ENCODE data around the gene FAM47E. TPM values are rescaled to one million over a fixed set of nuclear protein-coding genes. Genes with fewer than 3 reads are reported as not detected.

FAM47E gene
- polyA plus RNA-seq, 1 donor from 2014 or later = 3.7 TPM

- Histone ChIP-seq H3K9me2 (ENCODE audit: insufficient read depth, low read length) (no peaks in the 10 kb centered on the region), H3K27me3 (ENCODE audit: insufficient read depth, low read depth, low read length) (no peaks in the 10 kb centered on the region), H3K36me3 (ENCODE audit: insufficient read depth, low read length) (no peaks in the 10 kb centered on the region), H3K4me3 (ENCODE audit: low read length) (no peak overlapping the region), H4K20me1 (ENCODE audit: insufficient read depth) (no peaks in the 10 kb centered on the region), H3F3A (ENCODE audit: insufficient read depth, low read length, poor library complexity, severe bottlenecking) (no peaks in the 10 kb centered on the region), H2AFZ (ENCODE audit: low read depth, low read length) (no peak overlapping the region), H3K9ac (ENCODE audit: low read length) (no peak overlapping the region), H3K9me3 (ENCODE audit: low read length) (no peaks in the 10 kb centered on the region), H3K79me2 (replicated peaks; ENCODE audit: insufficient read depth, low read length) (no peaks in the 10 kb centered on the region), H3K4me2 (ENCODE audit: low read length) (no peak overlapping the region), H3K27ac (ENCODE audit: low read length) (no peak overlapping the region)
- TF ChIP-seq, protein P1, sequence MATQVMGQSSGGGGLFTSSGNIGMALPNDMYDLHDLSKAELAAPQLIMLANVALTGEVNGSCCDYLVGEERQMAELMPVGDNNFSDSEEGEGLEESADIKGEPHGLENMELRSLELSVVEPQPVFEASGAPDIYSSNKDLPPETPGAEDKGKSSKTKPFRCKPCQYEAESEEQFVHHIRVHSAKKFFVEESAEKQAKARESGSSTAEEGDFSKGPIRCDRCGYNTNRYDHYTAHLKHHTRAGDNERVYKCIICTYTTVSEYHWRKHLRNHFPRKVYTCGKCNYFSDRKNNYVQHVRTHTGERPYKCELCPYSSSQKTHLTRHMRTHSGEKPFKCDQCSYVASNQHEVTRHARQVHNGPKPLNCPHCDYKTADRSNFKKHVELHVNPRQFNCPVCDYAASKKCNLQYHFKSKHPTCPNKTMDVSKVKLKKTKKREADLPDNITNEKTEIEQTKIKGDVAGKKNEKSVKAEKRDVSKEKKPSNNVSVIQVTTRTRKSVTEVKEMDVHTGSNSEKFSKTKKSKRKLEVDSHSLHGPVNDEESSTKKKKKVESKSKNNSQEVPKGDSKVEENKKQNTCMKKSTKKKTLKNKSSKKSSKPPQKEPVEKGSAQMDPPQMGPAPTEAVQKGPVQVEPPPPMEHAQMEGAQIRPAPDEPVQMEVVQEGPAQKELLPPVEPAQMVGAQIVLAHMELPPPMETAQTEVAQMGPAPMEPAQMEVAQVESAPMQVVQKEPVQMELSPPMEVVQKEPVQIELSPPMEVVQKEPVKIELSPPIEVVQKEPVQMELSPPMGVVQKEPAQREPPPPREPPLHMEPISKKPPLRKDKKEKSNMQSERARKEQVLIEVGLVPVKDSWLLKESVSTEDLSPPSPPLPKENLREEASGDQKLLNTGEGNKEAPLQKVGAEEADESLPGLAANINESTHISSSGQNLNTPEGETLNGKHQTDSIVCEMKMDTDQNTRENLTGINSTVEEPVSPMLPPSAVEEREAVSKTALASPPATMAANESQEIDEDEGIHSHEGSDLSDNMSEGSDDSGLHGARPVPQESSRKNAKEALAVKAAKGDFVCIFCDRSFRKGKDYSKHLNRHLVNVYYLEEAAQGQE (IDR thresholded peaks at IDR 0.05; ENCODE audit: borderline replicate concordance) = no peak
- TF ChIP-seq EZH2 (IDR thresholded peaks at IDR 0.05; ENCODE audit: borderline replicate concordance, insufficient read depth, low read length, poor library complexity, severe bottlenecking) (no peak), CTCF (IDR thresholded peaks at IDR 0.05; ENCODE audit: poor library complexity, severe bottlenecking) (no peak), POLR2AphosphoS5 (IDR thresholded peaks at IDR 0.05) (no peak), EP300 (conservative IDR thresholded peaks at IDR 0.05; ENCODE audit: poor library complexity, severe bottlenecking) (no peak), RAD21 (conservative IDR thresholded peaks at IDR 0.05) (no peak), MXI1 (conservative IDR thresholded peaks at IDR 0.05; ENCODE audit: poor library complexity, severe bottlenecking) (no peak), SMC3 (conservative IDR thresholded peaks at IDR 0.05; ENCODE audit: poor library complexity) (no peak), TAF1 (IDR thresholded peaks at IDR 0.05; ENCODE audit: low read depth) (no peak)
Measured at GRCh38 chr4:76257824-76258223, 6.3 kb downstream of the FAM47E start.

GRCh38 chr4:76260571-76260970 lies 9.1 kb downstream of the FAM47E start:
- H3K27ac ChIP-seq (ENCODE audit: low read length) = no peak overlapping the region
- H3K9me3 ChIP-seq (ENCODE audit: low read length) = no peaks in the 10 kb centered on the region
- no peaks in the 10 kb centered on the region for H3K36me3 ChIP-seq (ENCODE audit: insufficient read depth, low read length)
- TF ChIP-seq EZH2 (IDR thresholded peaks at IDR 0.05; ENCODE audit: borderline replicate concordance, insufficient read depth, low read length, poor library complexity, severe bottlenecking) (no peak), CTCF (IDR thresholded peaks at IDR 0.05; ENCODE audit: poor library complexity, severe bottlenecking) (no peak), POLR2AphosphoS5 (IDR thresholded peaks at IDR 0.05) (no peak), MXI1 (conservative IDR thresholded peaks at IDR 0.05; ENCODE audit: poor library complexity, severe bottlenecking) (no peak), EP300 (conservative IDR thresholded peaks at IDR 0.05; ENCODE audit: poor library complexity, severe bottlenecking) (no peak), SMC3 (conservative IDR thresholded peaks at IDR 0.05; ENCODE audit: poor library complexity) (no peak), TAF1 (IDR thresholded peaks at IDR 0.05; ENCODE audit: low read depth) (no peak), RAD21 (conservative IDR thresholded peaks at IDR 0.05) (no peak)
- TF ChIP-seq, protein P1 (IDR thresholded peaks at IDR 0.05; ENCODE audit: borderline replicate concordance) = no peak
- H4K20me1 ChIP-seq (ENCODE audit: insufficient read depth) = no peaks in the 10 kb centered on the region
- H3K4me2 ChIP-seq (ENCODE audit: low read length) = no peak overlapping the region
- no peaks in the 10 kb centered on the region for H3F3A ChIP-seq (ENCODE audit: insufficient read depth, low read length, poor library complexity, severe bottlenecking)
- H3K79me2 ChIP-seq (replicated peaks; ENCODE audit: insufficient read depth, low read length) = no peaks in the 10 kb centered on the region
- H3K27me3 ChIP-seq (ENCODE audit: insufficient read depth, low read depth, low read length) = no peaks in the 10 kb centered on the region
- no peak overlapping the region for H2AFZ ChIP-seq (ENCODE audit: low read depth, low read length)
- H3K4me3 ChIP-seq (ENCODE audit: low read length) = no peak overlapping the region
- no peaks in the 10 kb centered on the region for H3K9me2 ChIP-seq (ENCODE audit: insufficient read depth, low read length)
- H3K9ac ChIP-seq (ENCODE audit: low read length) = no peak overlapping the region

Measured in neural cell (in vitro differentiated cells).